Kidney epithelial cell (primary cell): ENCODE measurements around the gene GPR158. TPM values are rescaled to one million over a fixed set of nuclear protein-coding genes. Genes with fewer than 3 reads are reported as not detected.

Experiments
- DNase-seq: peaks from one replicate; pipeline ENCODE4 v3.0.0-alpha.2; 2010; ENCODE audit warnings: low read depth
- H3K27me3 ChIP-seq: 2 replicates; pipeline ENCODE4 v1.6.0; 2011; ENCODE audit warnings: low read length; ENCODE audit not compliant: control insufficient read depth, insufficient read depth
- H3K36me3 ChIP-seq: 2 replicates; pipeline ENCODE4 v1.5.1; 2011; ENCODE audit warnings: low read length; ENCODE audit not compliant: control insufficient read depth, insufficient read depth
- H3K4me3 ChIP-seq: 2 replicates; pipeline ENCODE4 v1.5.1; 2011; ENCODE audit warnings: low read depth, mild to moderate bottlenecking, control low read depth, low read length
- CTCF ChIP-seq: IDR thresholded peaks from 2 replicates; pipeline ENCODE4 v1.5.1; 2011; ENCODE audit warnings: mild to moderate bottlenecking, moderate library complexity, low read length, control low read depth, inconsistent platforms; ENCODE audit not compliant: insufficient read depth, poor library complexity, severe bottlenecking
- total RNA-seq: library from RNA; depleted of rRNA; stranded (reverse); fragments of >200 nt; gene quantifications from 2 replicates; pipeline ENCODE4 v1.2.3, GENCODE V29; 2015

The GPR158 gene
- total RNA-seq, 1 donor from 2014 or later, result not detected

DNA sequence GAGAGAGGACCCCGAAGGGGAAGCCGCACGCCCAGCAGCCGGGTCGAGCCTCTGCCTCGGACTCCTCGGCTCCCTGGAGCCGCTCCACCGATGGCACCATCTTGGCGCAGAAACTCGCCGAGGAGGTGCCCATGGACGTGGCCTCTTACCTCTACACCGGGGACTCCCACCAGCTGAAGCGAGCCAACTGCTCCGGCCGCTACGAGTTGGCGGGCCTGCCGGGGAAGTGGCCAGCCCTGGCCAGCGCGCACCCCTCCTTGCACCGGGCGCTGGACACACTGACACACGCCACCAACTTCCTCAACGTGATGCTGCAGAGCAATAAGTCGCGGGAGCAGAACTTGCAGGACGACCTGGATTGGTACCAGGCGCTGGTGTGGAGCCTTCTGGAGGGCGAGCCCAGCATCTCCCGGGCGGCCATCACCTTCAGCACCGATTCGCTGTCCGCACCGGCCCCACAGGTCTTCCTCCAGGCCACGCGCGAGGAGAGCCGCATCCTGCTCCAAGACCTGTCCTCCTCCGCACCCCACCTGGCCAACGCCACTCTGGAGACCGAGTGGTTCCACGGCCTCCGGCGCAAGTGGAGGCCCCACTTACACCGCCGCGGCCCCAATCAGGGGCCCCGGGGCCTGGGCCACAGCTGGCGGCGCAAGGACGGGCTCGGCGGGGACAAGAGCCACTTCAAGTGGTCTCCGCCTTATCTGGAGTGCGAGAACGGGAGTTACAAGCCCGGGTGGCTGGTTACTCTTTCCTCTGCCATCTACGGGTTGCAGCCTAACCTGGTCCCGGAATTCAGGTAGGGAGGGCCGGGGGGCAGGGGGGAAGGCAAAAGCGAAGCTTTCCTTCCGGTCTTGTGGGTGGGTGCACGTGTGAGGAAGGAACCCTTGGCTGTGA is 973 bp downstream of the GPR158 start:
- no peak for DNase-seq
- Histone ChIP-seq H3K4me3 (no peak overlapping the region), H3K27me3 (peaks cover 33% of the 10 kb centered on the region), H3K36me3 (no peaks in the 10 kb centered on the region)
- no peak for TF ChIP-seq CTCF

GRCh38 chr10:25176421-25176968 is 1.7 kb downstream of the GPR158 start:
- H3K36me3 ChIP-seq, result no peaks in the 10 kb centered on the region
- H3K27me3 ChIP-seq, result peaks cover 33% of the 10 kb centered on the region
- no peak overlapping the region for H3K4me3 ChIP-seq
- DNase-seq, result no peak
- TF ChIP-seq CTCF, result no peak

DNA sequence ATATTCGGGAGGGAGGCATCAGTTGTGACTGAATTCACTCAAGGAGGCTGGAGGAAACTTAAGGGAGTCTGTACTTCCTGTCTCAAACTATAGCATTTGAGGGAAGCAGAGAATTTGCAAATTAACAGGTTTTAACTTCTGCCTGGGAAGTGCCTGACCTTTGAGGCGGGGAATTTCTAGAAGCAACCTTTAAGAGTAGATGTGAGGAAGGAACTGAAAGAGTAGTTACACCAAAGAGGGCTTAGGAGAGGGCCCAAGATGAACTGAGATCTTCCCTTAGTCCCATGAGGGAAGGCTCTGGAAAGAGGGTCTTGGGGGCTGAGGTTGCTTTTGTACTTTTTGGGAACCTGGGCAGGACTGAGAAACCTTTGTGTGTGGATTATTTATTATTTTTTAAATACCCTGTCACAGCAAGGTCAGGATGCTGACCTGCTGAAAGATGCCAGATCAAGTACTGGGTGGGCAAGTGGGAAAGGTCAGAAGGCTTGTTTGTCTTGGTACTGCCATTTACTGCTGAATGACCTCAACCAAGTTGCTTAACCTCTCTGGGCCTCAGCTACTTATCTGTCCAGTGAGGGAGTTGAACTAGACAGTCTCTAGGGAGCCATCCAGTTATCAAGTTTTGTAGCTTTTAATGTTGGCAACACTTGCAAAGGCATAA is 2.4 kb downstream of the GPR158 start:
- DNase-seq, result no peak
- Histone ChIP-seq H3K27me3 (peaks cover 33% of the 10 kb centered on the region), H3K4me3 (no peak overlapping the region), H3K36me3 (no peaks in the 10 kb centered on the region)
- no peak for TF ChIP-seq CTCF

DNA sequence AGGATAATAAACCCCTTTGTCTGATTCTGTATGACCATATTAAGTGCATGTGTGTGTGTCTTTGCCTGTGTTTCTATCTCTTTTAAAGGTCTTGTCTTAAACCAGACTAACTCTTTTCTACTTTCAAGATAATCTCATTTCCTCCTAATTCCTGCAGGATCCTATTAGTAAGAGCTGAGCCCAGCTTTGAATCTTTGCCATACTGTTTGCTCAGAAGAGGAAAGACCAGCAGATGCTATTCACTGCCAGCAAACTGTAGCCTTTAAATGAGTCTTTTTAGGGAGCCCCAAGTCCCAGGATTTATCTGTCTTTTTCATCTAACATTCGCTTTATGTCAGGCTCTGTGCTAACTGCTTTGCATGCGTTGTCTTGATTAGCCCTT is 2.9 kb downstream of the GPR158 start:
- DNase-seq, result no peak
- Histone ChIP-seq H3K36me3 (no peaks in the 10 kb centered on the region), H3K4me3 (no peak overlapping the region), H3K27me3 (peaks cover 33% of the 10 kb centered on the region)
- TF ChIP-seq CTCF, result no peak

DNA sequence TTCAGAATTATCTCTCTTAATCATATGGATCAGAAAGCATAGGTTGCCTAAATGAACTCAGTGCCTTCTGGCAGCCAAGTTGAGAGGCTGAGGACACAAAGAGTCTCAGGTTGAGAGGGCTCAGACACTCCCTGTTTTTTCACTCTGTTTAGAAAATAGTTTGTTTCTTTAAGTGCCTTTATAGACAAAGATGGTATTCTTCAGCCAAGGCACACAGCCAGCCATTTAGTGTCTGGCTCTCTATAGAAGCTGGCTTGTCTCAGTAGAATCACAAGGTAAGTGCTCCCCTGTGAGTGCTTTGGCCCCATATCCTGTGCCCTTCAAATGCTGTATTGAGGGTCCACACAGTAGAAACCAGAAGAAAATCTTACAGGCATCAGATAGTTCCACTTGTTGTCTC is 3.6 kb downstream of the GPR158 start:
- H3K27me3 ChIP-seq, result peaks cover 33% of the 10 kb centered on the region
- no peaks in the 10 kb centered on the region for H3K36me3 ChIP-seq
- no peak overlapping the region for H3K4me3 ChIP-seq
- no peak for DNase-seq
- TF ChIP-seq CTCF, result no peak
